Trophoblast cell (in vitro differentiated cells and primary cell): ENCODE measurements around the gene CACNA1D.

Experiments
- DNase-seq, 2 donors: peaks; one replicate each; pipeline ENCODE4 v3.0.0-alpha.2; 2016
- H2AFZ ChIP-seq: 2 replicates; pipeline ENCODE4 v1.6.1; 2013; ENCODE audit warnings: low read length, moderate library complexity, mild to moderate bottlenecking; ENCODE audit not compliant: insufficient read depth, poor library complexity
- H2AK5ac ChIP-seq: 2 replicates; pipeline ENCODE4 v1.6.1; 2013; ENCODE audit warnings: mild to moderate bottlenecking, low read length
- H2BK120ac ChIP-seq: 2 replicates; pipeline ENCODE4 v1.6.1; 2013; ENCODE audit warnings: low read length, mild to moderate bottlenecking, moderate library complexity; ENCODE audit not compliant: insufficient read depth, poor library complexity
- H2BK12ac ChIP-seq: 2 replicates; pipeline ENCODE4 v1.6.1; 2013; ENCODE audit warnings: mild to moderate bottlenecking, low read length, moderate library complexity
- H2BK5ac ChIP-seq: 2 replicates; pipeline ENCODE4 v1.6.1; 2013; ENCODE audit warnings: low read length, low read depth, moderate library complexity, mild to moderate bottlenecking; ENCODE audit not compliant: poor library complexity
- H3K14ac ChIP-seq: 2 replicates; pipeline ENCODE4 v1.6.1; 2013; ENCODE audit warnings: mild to moderate bottlenecking, low read length
- H3K18ac ChIP-seq: 2 replicates; pipeline ENCODE4 v1.6.1; 2013; ENCODE audit warnings: mild to moderate bottlenecking, low read length
- H3K23ac ChIP-seq: 2 replicates; pipeline ENCODE4 v1.6.1; 2013; ENCODE audit warnings: low read length
- H3K27ac ChIP-seq: 2 replicates; pipeline ENCODE4 v1.5.1; 2013; ENCODE audit warnings: low read depth, mild to moderate bottlenecking, inconsistent platforms, low read length, moderate library complexity
- H3K27me3 ChIP-seq: 2 replicates; pipeline ENCODE4 v1.6.1; 2013; ENCODE audit warnings: inconsistent platforms, mild to moderate bottlenecking, low read length, moderate library complexity; ENCODE audit not compliant: insufficient read depth
- H3K36me3 ChIP-seq, 2 experiments: 1 replicate in 1 of 2; 2 replicates in 1 of 2; pipeline ENCODE4 v1.6.1; 2013; ENCODE audit warnings: low read length in 2 of 2, mild to moderate bottlenecking in 2 of 2, moderate library complexity in 1 of 2; ENCODE audit not compliant: insufficient read depth in 2 of 2, control insufficient read depth in 1 of 2
- H3K4ac ChIP-seq: 2 replicates; pipeline ENCODE4 v1.6.1; 2013; ENCODE audit warnings: low read depth, mild to moderate bottlenecking, low read length, moderate library complexity
- H3K4me1 ChIP-seq, 2 experiments: 1 replicate in 1 of 2; 2 replicates in 1 of 2; pipeline ENCODE4 v1.6.1; 2013; ENCODE audit warnings: low read length in 2 of 2, mild to moderate bottlenecking in 2 of 2, moderate library complexity in 1 of 2; ENCODE audit not compliant: insufficient read depth in 2 of 2, control insufficient read depth in 1 of 2
- H3K4me2 ChIP-seq: 2 replicates; pipeline ENCODE4 v1.6.1; 2013; ENCODE audit warnings: inconsistent platforms, mild to moderate bottlenecking, low read length, moderate library complexity
- H3K4me3 ChIP-seq: 2 replicates; pipeline ENCODE4 v1.5.1; 2013; ENCODE audit warnings: mild to moderate bottlenecking, low read depth, low read length, inconsistent platforms
- H3K79me1 ChIP-seq: one replicate; pipeline ENCODE4 v1.6.1; 2013; ENCODE audit warnings: low read length
- H3K79me2 ChIP-seq: 2 replicates; pipeline ENCODE4 v1.6.1; 2013; ENCODE audit warnings: low read length, mild to moderate bottlenecking; ENCODE audit not compliant: control insufficient read depth, insufficient read depth, poor library complexity
- H3K9ac ChIP-seq: 2 replicates; pipeline ENCODE4 v1.6.1; 2013; ENCODE audit warnings: mild to moderate bottlenecking, low read length
- H3K9me3 ChIP-seq: 2 replicates; pipeline ENCODE4 v1.6.1; 2013; ENCODE audit warnings: low read depth, mild to moderate bottlenecking, control low read depth, inconsistent platforms, low read length; ENCODE audit not compliant: insufficient read depth
- H4K12ac ChIP-seq: 2 replicates; pipeline ENCODE4 v1.6.1; 2013; ENCODE audit warnings: low read depth, mild to moderate bottlenecking, low read length, moderate library complexity
- H4K8ac ChIP-seq: 2 replicates; pipeline ENCODE4 v1.6.1; 2013; ENCODE audit warnings: low read depth, mild to moderate bottlenecking, low read length, moderate library complexity
- H4K91ac ChIP-seq: one replicate; pipeline ENCODE4 v1.6.1; 2013; ENCODE audit warnings: low read depth, mild to moderate bottlenecking, low read length, moderate library complexity
- WGBS: extraction: QIAGEN DNeasy Blood & Tissue Kit; methylation state at CpG from one replicate; pipeline ENCODE4 v1.1.7; 2013; ENCODE audit warnings: missing lambda C conversion rate; ENCODE audit not compliant: insufficient read length, insufficient coverage; ENCODE audit errors: extremely low coverage; 5-methylcytosine and 5-hydroxymethylcytosine counted together

CACNA1D gene

GRCh38 chr3:53550005-53550620, 55.7 kb downstream of the CACNA1D start:
- Histone ChIP-seq H2AK5ac (no peak overlapping the region), H3K14ac (no peak overlapping the region), H4K91ac (no peak overlapping the region), H3K79me2 (no peaks in the 10 kb centered on the region), H3K36me3 (no peaks in the 10 kb centered on the region), H2AFZ (no peak overlapping the region), H3K4me1 (peaks cover 0 to 2% of the 10 kb centered on the region in 2 experiments), H2BK5ac (no peak overlapping the region), H3K18ac (no peak overlapping the region), H4K8ac (no peak overlapping the region), H3K4me2 (no peak overlapping the region), H4K12ac (no peak overlapping the region), H3K79me1 (no peaks in the 10 kb centered on the region), H2BK12ac (no peak overlapping the region), H3K9me3 (peaks cover 3% of the 10 kb centered on the region), H3K4me3 (no peak overlapping the region), H3K27ac (no peak overlapping the region), H2BK120ac (no peak overlapping the region), H3K9ac (no peak overlapping the region), H3K4ac (no peak overlapping the region), H3K27me3 (no peaks in the 10 kb centered on the region), H3K23ac (no peak overlapping the region)
- DNase-seq, result no peak
- WGBS, result no CpG with 5 or more reads among the region's 8 CpGs

GRCh38 chr3:53551324-53551723, 56.9 kb downstream of the CACNA1D start:
- Histone ChIP-seq H2AFZ (no peak overlapping the region), H3K27ac (no peak overlapping the region), H3K27me3 (no peaks in the 10 kb centered on the region), H3K18ac (no peak overlapping the region), H3K4ac (no peak overlapping the region), H2BK12ac (no peak overlapping the region), H2BK120ac (no peak overlapping the region), H3K9me3 (peaks cover 3% of the 10 kb centered on the region), H3K79me2 (no peaks in the 10 kb centered on the region), H4K91ac (no peak overlapping the region), H3K9ac (no peak overlapping the region), H4K8ac (no peak overlapping the region), H3K23ac (no peak overlapping the region), H3K4me3 (no peak overlapping the region), H2BK5ac (no peak overlapping the region), H3K79me1 (no peaks in the 10 kb centered on the region), H3K14ac (no peak overlapping the region), H3K4me1 (no peaks in the 10 kb centered on the region), H4K12ac (no peak overlapping the region), H3K4me2 (no peak overlapping the region), H2AK5ac (no peak overlapping the region), H3K36me3 (no peaks in the 10 kb centered on the region)
- DNase-seq, result no peak
- no CpG with 5 or more reads among the region's 7 CpGs for WGBS

GRCh38 chr3:53552730-53553129, 58.3 kb downstream of the CACNA1D start:
- H3K14ac ChIP-seq, result no peak overlapping the region
- no CpG with 5 or more reads among the region's 2 CpGs for WGBS
- no peak overlapping the region for H4K91ac ChIP-seq
- no peak overlapping the region for H2BK5ac ChIP-seq
- H2AK5ac ChIP-seq, result no peak overlapping the region
- no peak overlapping the region for H3K27ac ChIP-seq
- H4K12ac ChIP-seq, result no peak overlapping the region
- H3K4ac ChIP-seq, result no peak overlapping the region
- no peak overlapping the region for H3K23ac ChIP-seq
- no peak overlapping the region for H3K4me3 ChIP-seq
- H3K4me2 ChIP-seq, result no peak overlapping the region
- H3K27me3 ChIP-seq, result no peaks in the 10 kb centered on the region
- no peak overlapping the region for H3K9ac ChIP-seq
- H3K79me2 ChIP-seq, result no peaks in the 10 kb centered on the region
- H3K36me3 ChIP-seq, result no peaks in the 10 kb centered on the region
- no peak overlapping the region for H2BK12ac ChIP-seq
- no peak overlapping the region for H2BK120ac ChIP-seq
- peaks cover 3% of the 10 kb centered on the region for H3K9me3 ChIP-seq
- no peaks in the 10 kb centered on the region for H3K4me1 ChIP-seq
- no peak overlapping the region for H3K18ac ChIP-seq
- H2AFZ ChIP-seq, result no peak overlapping the region
- no peaks in the 10 kb centered on the region for H3K79me1 ChIP-seq
- no peak overlapping the region for H4K8ac ChIP-seq
- DNase-seq, result peak in 1 of 2 donors; percentile 38

GRCh38 chr3:53553200-53553599, 58.8 kb downstream of the CACNA1D start:
- DNase-seq, result no peak
- no peak overlapping the region for H3K18ac ChIP-seq
- no peak overlapping the region for H4K8ac ChIP-seq
- no peak overlapping the region for H3K4me2 ChIP-seq
- H2BK12ac ChIP-seq, result no peak overlapping the region
- H2AK5ac ChIP-seq, result no peak overlapping the region
- no peak overlapping the region for H2AFZ ChIP-seq
- no peak overlapping the region for H3K4ac ChIP-seq
- H3K14ac ChIP-seq, result no peak overlapping the region
- H3K23ac ChIP-seq, result no peak overlapping the region
- H4K91ac ChIP-seq, result no peak overlapping the region
- H3K9ac ChIP-seq, result no peak overlapping the region
- WGBS, result no CpG with 5 or more reads among the region's 5 CpGs
- H3K79me2 ChIP-seq, result no peaks in the 10 kb centered on the region
- no peaks in the 10 kb centered on the region for H3K4me1 ChIP-seq
- H3K9me3 ChIP-seq, result peaks cover 3% of the 10 kb centered on the region
- no peak overlapping the region for H4K12ac ChIP-seq
- H3K27me3 ChIP-seq, result no peaks in the 10 kb centered on the region
- no peak overlapping the region for H3K27ac ChIP-seq
- H2BK5ac ChIP-seq, result no peak overlapping the region
- H3K79me1 ChIP-seq, result no peaks in the 10 kb centered on the region
- no peaks in the 10 kb centered on the region for H3K36me3 ChIP-seq
- H3K4me3 ChIP-seq, result no peak overlapping the region
- H2BK120ac ChIP-seq, result no peak overlapping the region
